ENCODE results near the gene CADPS2.

The CADPS2 gene

DNA sequence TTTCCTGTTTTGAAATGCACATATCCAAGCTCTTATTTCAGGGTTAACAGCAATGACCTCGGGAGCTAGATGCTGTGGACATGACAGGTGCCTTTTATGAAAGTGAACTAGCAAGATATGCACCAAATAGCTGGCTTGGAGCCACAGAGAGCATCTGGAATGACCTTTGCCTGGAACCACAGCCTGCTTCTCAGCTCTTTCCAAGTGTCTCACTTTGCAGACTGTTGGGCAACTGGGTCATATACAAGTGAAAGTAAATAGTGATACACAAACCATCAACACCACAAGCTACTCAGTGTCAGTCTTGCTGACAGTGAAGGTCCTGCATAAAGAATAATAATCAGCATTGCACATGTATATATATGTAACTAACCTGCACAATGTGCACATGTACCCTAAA lies 370.9 kb downstream of the CADPS2 start:
- no peak for DNase-seq

DNA sequence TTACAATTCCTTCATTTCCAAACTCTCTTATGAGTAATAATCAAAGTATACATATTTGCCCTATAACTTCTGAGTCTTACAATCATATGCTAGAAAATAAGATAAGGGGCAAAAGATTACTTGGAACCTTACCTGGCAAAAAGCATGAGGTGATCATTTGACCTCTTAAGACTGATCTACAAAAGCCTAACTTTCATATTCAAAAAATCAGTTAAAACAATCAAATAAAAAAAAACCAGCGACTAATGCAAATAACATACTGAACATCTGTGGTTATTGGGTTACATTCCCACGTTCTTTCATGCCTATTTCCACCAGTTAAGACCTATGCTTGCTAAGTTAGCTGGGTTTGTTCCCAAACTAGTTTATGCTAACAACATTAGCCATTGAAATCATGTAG lies 375.0 kb downstream of the CADPS2 start:
- DNase-seq, result no peak

DNA sequence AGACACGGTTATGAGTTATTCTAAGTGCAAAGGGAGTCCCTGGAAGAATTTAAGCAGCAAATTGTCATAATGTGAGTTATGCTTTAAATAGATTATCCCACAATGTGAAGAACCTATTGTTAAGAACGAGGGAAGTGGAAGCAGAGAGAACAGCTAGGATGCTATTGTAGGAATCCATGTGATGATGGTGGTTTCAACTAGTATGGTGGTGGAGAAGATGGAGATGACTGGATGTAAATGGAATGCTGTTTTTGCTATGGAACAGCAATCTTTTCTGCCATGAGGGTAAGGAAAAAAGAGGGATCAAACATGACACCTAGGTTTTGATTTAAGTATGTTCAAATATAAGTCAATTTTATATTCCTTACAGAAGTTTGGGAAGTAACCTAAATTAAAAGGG lies 378.7 kb downstream of the CADPS2 start:
- DNase-seq, result no peak

DNA sequence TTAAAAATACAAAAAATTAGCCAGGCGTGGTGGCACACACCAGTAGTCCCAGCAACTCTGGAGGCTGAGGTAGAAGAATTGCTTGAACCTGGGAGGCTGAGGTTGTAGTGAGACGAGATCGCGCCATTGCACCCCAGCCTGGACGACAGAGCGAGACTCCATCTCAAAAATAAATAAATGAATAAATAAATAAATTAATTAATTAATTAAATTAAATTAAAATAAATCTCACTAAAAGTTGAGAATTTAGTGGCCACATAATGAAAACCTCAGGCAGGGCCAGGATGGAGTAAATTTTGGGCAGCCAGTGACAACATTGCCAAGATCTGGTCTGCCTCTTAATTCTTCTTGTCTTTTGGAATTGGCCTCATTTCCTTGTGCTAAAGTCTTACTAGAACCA lies 394.3 kb downstream of the CADPS2 start:
- DNase-seq, result no peak

DNA sequence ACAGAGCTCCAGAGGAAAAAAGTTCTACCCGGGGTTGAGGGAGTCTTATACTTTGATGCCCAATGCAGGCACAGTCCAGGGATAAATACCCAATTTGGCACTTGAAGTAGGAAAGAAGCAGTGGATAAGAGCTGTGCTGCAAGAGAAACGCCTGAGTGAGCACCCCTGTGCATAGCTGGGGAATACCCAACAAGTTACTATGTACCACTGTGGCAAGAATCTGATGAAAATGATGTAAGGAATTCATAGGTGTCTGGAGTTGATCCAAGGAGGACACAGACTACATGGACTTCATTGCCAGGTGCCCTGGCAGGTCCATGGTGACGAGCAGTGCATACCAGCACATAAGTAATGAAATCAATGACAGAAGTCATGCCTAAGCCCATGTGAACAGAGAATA lies 398.0 kb downstream of the CADPS2 start:
- DNase-seq, result no peak

DNA sequence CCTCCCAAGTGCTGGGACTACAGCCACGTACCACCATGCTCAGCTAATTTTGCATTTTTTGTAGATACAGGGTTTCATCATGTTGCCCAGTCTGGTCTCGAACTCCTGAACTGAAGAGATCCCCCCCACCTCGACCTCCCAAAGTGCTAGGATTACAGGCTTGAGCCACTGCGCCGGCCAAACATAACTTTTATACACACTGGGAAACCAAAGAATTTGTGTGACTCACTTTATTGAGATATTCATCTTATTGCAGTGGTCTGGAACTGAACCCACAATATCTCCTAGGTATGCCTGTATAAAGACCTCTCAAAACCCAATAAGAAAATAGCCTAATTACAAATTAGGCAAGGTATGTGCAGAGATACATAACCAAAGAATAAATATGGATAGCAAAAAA lies 399.1 kb downstream of the CADPS2 start:
- no peak for DNase-seq

DNA sequence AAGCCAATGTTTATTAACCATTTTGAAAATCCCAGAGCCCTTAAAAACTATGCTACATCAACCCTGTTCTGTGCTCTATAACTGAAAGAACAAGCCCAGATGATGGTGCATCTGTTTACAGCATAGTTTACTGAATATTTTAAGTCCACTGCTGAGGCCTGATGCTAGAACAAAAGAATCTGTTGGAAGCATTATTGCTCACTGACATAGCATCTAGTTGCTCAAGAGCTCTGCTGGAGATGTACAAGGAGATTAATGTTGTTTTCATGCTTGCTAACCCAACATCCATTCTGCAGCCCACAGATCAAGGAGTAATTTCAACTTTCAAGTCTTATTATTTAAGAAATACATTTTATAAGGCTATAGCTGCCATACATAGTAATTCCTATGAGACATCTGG lies 400.4 kb downstream of the CADPS2 start:
- no peak for DNase-seq

DNA sequence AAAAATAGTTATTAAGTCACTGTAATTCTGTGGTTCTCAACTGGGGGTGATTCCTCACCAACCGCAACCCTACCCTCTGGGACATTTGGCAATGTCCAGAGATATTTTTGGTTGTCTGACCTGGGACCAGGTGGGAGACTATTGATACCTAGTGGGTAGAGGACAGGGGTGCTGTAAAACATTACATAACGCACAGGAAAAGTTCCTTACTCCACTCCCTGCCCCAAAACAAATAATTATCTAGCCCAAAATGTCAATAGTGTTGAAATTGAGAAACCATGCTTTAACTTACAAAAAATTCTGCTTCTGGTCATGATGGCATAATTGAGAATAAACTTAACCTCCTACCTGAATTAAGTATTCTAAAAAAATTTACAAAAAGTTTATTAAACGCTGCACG lies 404.0 kb downstream of the CADPS2 start:
- no peak for DNase-seq

DNA sequence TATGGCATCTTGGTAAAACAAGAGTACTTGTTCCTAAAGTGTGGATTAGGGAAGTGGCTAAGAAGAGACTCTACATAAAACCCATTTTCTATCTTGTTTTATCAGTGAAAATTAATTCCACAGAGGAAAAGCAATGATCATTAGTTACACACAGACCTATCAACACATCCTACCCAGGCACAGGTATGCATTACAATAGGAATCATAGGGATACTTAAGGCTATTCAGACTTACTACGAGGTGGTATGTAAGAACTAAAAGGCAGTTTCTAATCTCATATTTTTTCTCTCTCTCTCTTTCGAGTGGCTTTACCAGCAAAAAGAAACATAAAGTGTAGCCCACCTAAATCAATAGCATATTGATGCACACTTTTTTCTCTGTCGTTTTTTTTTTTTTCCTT lies 415.4 kb downstream of the CADPS2 start:
- DNase-seq, result no peak

DNA sequence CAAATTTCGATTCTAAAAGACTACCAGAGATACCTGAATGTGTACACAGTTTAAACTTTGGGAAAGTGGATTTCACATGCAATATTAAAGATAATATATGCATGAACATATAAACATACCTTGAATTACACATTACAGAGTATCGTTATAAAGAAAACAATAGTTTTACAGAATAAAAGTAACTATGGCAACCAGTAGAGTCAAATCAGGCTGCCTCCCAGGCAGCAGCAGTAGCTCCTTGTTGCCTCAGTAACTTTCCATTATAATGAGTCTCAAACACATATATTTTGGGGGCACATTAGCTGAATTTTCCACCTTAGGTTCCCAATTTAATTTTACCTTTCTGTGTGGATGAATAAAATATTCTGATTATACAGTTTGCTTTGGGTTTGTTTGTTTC lies 417.3 kb downstream of the CADPS2 start:
- DNase-seq, result no peak

DNA sequence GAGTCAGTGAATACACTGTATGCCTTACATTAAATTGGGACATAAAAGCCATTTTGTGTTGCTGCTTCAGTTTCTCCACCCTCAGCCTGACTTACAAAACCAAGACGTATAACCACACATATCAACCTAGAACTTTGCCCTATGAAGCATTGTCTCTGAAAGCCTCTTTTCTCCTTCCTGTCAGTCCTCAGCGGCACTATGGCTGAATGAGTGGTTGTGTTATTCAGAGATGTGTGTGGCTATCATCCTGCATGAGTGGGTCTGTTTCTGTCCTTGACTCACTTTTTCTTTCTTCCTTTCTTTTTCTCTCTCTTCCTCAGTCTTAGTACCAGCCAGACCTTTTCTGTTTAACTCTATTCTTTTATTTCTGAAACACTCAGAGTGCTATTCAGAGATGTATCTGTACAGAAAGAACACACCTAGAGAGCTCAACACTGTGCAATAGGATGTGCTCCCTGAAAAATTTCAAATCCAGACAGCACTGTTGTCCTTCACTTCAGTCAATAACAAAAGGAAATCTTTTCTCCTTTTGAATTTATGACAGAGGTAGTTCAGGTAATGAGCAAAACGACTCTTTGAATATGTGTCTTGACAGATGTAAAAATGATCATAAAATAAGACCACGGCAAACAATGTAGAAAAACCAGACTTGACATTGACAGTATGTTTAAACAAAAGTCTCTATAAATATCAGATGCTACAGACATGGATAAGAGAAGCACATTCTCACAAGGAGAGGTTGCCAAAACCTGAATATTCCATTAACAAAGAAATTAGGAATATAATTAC lies 418.4 kb downstream of the CADPS2 start:
- DNase-seq, result no peak

DNA sequence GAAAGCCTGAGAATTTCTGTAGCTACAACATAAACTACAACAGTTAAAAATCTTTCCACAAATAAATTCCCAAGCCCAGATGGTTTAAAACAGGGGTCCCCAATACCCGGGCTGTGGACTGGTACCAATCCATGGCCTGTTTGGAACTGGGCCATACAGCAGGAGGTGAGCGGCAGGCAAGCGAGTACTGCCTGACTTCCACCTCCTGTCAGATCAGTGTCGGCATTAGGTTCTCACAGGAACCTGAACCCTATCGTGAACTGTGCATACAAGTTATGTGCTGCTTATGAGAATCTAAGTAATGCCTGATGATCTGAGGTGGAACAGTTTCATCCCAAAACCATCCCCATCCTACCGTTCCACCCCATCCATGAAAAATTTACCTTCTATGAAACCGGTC lies 421.0 kb downstream of the CADPS2 start:
- DNase-seq, result no peak

DNA sequence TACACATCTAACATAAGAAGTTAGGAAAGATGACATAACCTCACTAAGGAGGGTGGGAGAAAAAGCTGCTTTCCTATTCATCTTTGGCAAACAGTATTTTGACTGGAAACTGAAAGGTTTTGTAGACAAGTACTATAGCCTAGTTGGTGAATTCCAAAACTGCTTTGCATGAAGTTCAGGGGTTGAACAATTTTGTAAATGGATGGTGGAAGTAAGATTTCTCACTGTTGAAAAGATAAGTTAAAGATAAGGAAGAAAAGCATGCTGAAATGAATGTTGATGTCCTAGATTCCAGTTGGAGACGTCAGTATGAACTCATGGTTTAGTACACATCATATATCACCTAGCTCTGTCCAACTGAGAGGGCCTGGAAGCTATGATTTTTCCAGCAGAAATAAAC lies 422.6 kb downstream of the CADPS2 start:
- no peak for DNase-seq

DNA sequence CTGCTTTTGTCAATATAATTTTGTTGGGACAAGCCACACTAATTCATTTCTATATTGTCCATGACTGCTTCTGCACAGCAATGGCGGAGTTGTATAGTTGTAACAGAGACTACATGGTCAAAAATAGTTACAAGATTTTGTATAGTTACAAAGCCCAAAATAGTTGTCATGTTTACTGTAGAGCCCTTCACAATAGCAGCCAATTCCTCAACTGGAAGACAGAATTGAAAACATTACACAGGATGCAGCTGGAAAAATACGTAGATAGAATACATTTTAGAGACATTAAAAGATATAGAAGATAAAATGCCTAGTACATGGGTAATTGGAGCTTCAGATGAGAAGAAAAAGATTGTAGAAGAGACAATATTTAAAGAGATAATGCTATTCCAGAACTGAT lies 425.3 kb downstream of the CADPS2 start:
- DNase-seq, result no peak

DNA sequence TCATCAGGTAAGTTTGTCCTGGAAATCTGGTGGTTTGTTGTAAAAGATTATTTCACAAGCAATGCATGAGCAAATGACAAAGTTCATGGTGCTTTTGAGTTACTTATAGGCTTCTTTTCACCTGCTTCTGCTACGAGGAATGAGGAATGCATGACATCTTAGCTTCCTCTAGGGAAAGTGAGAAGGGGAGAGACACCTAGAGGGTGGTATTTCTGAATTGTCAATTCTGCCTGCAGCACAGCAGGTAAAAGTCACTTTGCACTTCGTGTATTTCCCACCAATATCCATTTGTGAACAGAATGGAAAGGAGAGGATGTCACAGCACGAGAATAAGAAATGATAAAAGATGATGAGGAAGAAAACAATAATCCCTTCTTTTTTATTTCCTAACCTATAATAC lies 428.3 kb downstream of the CADPS2 start:
- DNase-seq, result no peak

DNA sequence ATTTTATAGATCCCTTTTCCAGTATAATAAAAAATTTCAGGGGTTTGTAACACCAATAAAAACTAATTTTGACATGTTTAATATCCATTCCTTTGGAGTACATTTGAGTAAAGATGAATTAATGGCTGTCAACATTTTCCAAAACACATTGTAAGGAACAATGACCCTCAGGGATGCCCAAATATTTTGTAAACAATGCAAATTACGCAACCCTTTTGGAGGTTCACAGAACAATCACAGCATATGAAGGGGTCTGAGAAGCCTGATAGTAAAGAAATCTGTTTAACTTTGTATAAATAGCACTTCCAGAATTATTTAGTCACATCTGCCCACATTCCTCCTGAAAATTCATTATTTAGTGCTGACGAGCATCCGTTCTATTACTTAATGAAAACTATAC lies 428.9 kb downstream of the CADPS2 start:
- no peak for DNase-seq

DNA sequence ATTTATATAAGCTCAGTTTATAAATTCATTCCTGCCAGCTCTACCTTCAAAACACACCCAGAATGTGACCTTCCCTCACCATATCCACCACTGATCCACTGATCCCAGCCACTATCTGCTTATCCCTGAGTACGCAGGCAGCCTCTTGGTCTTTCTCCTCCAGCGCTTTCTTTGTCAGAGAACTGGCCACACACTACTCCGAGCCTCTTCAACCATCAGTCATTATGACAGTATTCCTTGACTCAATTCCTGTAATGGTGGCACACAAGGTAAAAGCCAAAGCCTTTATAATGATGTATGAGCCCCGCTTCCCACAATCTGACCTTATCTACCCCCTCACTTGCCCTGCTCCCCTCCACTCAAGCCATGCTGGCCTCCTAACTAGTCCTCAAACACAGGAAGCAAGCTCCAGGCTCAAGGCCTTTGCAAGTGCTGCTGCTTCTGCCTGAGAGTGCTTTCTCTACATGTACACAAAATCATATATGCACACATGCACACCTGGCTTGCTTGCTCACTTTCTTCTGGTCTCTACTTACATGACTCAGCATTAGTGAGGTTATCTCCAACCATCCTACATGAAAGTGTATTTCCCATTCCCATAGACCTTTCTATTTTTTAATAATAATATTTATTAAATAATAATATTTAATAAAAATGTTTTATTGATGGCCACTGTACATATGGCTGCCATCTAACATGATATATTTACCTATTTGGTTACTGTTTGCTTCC lies 431.3 kb downstream of the CADPS2 start:
- no peak for DNase-seq

DNA sequence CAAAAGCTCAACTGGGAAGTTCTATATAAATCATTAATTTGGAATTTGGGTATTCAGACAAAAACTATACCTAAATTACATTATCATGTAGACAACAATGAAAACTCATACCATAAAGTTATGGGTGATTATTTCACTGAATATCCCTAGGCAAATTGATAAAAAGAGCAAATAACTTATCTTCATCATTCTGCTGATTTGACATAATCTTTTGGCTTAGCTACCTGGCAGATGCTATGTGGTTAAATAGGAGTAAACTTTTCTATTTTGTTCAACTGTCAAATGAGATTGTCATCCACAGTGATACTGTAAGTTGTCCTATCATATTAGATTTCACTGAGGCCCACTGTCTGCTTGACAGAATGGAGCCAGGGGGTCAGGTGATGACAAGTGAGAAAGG lies 432.8 kb downstream of the CADPS2 start:
- no peak for DNase-seq

DNA sequence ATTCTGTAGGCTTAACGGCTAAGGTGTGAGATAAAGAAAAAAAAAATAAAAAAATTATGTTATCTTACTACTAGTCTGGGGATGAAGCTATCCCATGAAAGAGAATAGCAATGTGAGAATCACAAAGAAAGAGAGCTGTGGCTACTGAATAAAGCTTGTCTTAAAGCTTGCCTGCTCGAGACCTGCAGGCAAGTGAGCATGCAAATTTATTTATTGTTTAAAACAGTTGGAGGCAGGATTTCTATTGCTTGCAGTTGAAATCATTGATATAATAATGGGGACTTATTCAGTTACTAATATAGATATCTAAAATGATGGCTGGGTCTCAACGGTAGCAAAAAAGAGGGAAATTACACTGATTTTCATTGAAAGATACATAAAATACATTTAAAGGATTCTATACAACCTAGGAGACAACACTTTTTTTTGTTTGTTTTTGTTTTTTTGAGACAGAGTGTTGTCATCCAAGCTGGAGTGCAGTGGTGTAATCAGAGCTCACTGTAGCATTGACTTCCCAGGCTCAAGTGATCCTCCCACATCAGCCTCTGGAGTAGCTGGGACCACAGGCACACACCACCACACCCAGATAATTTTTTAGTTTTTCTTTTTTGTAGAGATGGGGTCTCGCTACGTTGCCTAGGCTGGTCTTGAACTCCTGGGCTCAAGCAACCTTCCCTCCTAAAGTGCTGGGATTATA lies 437.2 kb downstream of the CADPS2 start:
- no peak for DNase-seq

DNA sequence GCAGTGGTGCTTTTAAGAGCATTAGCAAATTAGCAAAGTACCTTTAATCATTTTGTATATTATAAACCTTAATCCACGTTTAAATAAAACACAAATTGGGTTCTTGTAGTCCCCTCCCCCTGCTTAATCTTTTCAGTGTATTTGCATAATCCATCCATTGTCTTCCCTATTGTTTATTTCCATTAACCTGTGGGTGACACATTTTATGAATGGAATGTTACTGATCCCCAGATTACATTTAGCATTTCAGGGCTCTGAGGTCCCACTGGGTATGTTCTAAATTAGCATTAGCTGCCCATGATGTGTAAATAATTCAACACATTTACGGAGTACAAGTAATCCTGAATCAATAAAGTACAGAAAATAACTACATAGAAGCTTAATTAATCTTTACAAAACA lies 443.3 kb downstream of the CADPS2 start:
- no peak for DNase-seq

DNA sequence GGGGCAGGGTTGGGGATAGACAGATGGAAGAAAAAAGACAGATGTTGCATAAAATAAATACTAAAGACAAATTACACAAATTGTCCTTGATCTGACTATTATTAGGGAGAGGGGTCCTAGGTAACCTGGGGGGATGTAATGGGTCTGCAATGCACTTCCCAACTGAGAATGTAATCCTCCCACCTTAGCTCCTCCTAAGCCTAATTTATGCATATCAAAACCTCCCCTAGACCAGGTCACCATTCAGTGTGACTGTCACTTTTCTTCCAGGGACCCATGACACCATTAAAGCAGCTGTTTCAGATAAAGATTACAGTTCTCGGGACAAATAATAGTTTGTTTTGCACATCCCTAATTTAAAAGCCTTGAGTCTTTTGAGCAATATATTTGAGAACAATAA lies 447.8 kb downstream of the CADPS2 start:
- no peak for DNase-seq

DNA sequence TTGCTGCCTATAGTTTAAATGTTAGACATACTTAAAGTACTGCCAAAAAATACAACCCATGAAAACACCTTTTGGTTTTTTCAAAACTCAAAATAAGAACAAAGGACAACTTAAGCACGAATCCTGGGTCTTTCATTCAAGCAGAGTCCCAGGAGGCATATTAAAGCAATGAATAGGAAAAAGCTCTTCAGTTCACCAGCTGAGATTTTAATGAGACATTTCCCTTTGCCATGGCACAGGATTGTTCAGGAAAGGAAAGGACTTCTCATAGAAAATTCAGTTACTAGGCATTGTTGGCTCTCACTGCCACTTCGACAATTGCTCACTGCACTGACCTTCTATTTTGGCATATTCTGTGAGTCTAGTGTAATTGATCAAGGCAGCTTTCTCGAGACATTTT lies 448.3 kb downstream of the CADPS2 start:
- DNase-seq, result no peak

DNA sequence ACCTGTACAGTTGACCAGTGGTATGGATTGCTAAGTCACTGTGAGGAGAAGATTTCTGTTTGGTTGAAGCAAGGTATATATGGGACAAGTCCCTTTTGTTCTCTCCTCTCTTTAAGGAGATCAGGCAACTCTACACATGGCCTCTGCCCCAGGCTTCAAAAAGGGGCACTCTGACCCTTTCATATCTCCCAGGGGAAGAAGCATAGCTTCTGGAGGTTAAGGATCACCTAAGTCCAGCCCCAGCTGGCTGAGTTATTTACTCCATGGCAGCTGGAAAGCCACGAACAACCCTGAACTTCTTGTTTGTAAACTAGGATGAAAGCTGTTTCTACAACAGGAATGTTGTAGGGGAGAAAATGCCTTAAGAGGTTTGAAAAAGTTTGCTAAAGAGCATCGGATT lies 452.5 kb downstream of the CADPS2 start:
- no peak for DNase-seq

DNA sequence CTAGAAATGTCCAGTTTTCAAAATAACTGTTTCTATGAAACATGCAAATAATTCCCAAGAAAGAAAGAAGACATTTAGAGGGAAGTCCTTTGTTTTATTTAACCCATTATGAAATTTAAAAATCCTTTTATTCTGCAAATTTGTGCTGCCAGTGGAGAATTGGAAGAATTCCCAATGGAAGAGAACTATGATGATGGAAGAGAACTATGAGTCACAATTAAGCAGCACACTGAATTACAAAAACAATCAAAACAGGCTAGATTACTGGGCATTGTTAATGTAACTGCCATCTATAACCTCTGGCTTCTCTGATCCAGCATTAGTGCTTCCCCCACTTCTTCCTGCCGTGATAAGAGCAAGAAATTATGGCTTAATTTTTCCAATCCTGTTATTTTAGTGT lies 455.6 kb downstream of the CADPS2 start:
- no peak for DNase-seq

Data from activated CD4-positive, alpha-beta T cell treated with anti-CD3 and anti-CD28 coated beads for 4 hours (primary cell).